GM18502 (cell line): ENCODE measurements around the gene MDM4.
A peak's percentile ranks its signal among the peaks of the same experiment; 100 is the strongest.

Experiments used
- ATAC-seq: cut with Tn5 transposase; IDR thresholded peaks from one replicate; pipeline ENCODE4 v1.9.1; 2021; ENCODE audit warnings: mild to moderate bottlenecking; ENCODE audit not compliant: unreplicated experiment, poor library complexity

The MDM4 gene

DNA sequence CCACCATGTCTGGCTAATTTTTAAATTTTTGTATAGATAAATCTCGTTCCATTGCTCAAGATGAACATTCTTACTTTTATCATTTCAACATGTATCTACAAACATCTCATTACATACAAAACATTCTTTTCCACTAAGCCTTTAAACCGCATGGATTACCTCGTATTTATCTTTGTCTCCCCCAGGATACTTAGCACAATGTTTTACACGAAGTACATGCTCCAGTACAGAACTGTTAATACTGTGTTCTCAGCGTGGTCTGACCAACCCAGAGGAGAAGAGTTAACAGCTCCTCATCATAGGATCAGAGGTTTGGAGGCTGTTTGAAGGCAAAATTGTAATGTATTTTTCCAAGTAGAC lies 29.0 kb upstream of the MDM4 start:
- ATAC-seq: no peak

DNA sequence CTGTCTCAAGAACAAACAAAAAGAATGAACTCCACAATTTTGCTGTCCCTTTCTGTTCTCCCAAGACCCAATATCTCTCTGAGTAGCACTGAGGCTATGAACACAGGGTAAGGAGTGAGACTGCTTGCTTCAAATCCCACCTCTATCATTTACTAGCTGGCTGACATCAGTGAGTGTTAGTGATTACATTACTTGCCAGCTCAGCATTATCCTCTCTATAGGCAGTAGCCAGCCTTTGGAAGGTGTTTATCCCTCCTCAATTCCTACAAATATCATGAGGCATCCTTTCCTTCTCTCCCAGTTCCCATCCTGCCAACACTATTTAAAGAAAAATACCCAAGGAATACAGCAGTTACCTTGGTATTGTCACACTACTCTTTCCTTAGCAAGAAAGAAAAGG lies 24.6 kb upstream of the MDM4 start:
- no peak for ATAC-seq

DNA sequence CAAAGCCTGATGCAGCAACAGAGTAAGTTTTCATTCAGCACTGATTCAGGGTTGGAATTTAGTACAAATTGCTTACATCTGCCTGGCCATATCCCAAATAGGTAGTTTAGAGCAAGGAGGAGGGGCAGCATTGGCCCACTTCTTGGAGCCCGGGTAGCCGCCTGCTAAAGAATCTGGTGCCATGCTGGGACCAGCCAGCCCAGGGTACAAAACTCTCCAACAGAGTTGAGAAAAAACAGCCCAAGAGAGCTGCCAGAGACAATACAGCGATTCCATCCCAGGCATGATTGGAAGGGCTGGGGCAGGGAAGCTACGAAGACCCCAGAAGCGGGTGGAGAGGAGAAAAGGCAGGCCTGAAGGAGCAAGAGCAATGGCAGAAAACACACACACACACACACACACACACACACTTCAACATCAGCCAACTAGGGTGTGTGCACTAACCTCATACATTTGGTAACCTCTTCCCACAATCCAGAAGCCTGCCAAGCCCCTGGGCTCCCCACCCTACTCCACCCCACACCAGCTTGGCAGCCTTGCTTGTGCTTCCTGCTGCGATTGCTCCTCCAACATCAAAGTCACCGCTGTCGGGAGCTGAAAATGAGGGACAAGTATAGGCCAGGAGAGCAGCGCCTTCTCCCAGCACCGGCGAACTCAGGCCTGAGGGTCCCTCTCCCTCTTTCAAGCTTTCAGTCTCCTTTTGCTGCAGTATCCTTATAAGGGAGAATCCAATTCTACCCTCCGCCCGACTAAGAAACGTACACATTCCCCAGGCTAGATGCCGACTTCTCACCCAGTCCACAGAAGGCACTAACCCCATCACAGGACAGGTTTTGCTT lies 22.8 kb upstream of the MDM4 start:
- no peak for ATAC-seq

- ATAC-seq: peak; percentile 35
Measured at GRCh38 chr1:204493984-204494280, 22.3 kb upstream of the MDM4 start.

DNA sequence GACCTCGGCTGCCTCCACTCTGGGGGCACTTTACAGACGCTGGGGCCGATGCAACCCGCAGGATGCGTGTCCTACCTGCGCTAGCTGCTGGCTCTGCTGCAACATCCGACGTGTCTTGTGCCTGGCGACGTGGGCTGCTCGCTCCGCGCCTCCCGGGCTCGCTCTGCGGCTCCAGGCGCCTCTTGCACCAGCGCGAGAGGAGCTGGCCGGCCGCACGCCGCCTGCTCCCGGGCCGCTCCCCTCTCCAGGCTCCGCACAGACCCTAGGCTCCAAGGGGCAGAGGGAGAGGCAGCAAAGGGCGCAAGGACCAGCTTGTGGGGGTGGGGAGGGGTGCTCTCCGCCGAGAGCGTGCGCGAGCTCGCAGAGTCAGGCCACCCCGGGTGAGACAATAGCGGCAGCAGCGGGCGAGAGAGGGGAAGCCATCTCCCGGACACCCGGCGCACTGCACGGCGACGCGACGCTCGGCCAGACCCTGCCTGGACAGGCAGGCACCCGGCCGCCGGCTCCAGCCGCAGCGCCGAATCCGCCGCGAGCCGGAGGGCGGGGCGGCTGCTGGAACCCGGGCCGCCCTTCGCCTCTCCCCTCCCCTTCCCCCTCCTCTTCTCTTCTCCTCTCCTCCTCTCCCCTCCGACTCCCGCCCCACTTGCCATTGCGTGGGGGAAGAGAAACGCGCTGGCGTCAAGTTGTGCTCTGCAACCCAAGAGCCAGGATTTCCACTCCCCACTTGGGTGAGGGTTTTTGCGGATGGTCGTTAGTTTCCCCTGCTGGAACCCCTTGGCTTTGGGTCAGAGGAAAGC lies 21.7 kb upstream of the MDM4 start, which contains the start of gene PIK3C2B:
PIK3C2B (minus strand) TSS at position 525 of the 797 bp plus-strand sequence. CDS start 25,003 bp downstream, outside the sequence.
- peak; percentile 79 for ATAC-seq

- peak; percentile 35 for ATAC-seq
Measured at GRCh38 chr1:204495078-204495753, 21.0 kb upstream of the MDM4 start.

DNA sequence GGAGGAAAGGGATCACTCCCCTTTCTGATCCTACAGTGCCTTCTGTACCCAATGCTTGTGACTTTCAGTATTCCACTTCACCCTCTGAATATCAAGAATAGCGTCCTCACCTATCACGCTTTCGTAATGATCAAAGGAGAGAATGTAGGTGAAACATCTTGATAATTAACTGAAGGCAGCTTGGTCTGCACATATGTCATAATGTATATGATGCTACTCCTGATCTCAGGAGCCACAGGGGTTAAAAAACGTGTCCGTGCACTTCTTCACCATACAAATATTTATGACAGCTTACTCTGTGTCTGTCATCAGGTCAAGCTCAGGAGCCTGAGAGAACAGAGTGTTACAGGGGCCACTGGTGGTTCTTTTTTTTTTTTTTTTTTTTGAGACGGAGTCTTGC lies 20.4 kb upstream of the MDM4 start:
- ATAC-seq: no peak

GRCh38 chr1:204498981-204499380 lies 17.2 kb upstream of the MDM4 start:
- ATAC-seq: no peak

DNA sequence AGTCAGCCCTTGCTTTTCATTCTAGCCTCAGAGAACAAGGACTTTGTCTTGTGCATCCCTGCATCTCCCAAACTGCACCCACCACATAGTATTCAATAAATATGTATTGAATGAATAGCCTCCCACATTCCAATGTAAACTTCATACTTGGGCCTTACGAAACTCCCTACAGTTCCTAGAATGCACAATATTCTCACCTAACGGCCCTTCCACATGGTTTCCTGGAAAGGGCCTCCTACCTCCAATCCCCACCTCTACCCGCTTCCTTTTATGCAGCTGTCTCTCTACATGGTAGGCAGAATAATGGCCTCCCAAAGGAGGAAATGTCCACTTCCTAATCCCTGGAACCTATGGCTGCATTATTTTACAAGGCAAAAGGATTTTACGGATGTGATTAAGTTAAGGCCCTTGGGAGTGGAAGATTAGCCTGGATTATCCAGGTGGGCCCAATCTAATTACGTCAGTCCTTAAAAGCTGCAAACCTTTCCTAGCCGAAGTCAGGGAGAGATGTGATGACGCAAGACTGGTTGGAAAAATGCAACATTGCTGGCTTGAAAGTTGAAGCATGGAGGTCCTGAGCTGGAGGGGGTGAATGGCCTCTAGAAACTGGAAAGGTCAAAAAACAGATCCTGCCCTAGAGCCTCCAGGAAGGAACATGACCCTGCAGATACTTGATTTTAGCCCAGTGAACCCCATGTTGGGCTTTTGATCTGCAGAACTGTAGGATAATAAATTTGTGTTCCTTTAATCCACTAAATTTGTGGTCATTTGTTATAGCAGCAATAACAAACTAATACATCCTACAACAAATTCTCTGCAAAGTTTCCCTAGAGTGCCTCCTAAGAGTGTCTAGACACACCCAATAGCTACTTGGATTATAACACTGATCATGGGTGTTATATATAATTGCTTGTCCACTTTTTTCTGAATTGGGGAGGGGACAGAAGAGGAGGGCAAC lies 16.4 kb upstream of the MDM4 start:
- ATAC-seq: no peak

- no peak for ATAC-seq
Measured at GRCh38 chr1:204502241-204502640, 14.0 kb upstream of the MDM4 start.

- no peak for ATAC-seq
Measured at GRCh38 chr1:204503122-204503912, 12.9 kb upstream of the MDM4 start.

GRCh38 chr1:204503913-204504519 lies 12.2 kb upstream of the MDM4 start:
- ATAC-seq: no peak

- ATAC-seq: no peak
Measured at GRCh38 chr1:204505674-204506200, 10.5 kb upstream of the MDM4 start.

DNA sequence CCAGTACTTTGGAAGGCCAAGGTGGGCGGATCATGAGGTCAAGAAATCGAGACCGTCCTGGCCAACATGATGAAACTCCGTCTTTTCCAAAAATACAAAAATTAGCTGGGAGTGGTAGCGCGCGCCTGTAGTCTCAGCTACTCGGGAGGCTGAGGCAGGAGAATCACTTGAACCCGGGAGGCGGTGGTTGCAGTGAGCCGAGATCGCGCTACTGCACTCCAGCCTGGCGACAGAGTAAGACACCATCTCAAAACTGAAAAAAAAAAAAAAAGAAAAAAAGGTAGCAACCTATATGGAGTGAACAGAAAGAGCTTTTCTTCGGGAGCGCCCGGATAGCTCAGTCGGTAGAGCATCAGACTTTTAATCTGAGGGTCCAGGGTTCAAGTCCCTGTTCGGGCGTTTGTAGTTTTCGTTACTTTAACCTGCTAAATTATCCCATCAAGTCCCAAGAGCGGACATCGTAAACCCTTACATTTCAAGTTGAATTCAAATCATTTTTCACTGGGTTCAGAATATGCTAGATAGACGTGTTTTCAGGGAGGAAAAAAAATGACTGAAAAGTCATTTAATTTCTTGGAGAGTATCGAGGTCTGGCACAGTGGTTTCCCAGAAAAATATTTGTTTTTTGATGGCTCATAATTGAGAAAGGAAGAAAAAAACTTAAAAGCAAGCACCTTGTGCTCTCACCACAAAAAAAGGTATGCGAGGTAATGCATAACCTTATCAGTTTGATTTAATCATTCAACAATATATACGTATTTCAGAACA lies 9.8 kb upstream of the MDM4 start:
- peak; percentile 72 for ATAC-seq

GRCh38 chr1:204506969-204507316 lies 9.3 kb upstream of the MDM4 start:
- peak; percentile 70 for ATAC-seq

DNA sequence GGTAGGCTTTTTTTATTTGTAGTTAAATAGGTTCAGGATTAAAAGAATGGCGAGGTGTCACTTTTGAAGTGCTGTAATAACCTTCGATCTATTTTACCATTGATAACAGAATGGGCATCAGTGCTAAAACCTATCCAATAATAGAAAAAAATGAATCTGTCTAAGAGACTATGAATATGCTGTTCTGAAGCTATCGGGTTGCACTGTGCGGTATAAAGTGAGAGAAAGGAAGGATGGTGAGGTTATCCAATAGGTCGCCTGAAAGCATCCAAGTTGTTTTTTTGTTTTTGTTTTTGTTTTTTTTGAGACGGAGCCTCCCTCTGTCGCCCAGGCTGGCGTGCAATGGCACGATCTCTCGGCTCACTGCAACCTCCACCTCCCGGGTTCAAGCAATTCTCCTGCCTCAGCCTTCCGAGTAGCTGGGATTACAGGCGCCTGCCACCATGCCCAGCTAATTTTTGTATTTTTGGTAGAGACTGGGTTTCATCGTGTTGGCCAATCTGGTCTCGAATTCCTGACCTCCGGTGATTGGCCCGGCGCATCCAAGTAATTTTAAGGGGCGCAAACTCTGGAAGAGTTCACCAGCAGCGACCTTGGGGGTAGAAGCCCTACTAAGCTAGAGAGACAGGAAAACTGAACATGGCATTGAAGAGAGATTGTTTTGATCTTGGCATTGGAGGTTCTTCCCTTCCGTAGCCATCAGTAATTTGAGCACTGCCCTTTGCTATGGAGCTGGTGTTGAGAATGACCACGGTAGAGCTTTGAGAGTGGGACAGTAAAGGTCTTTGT lies 8.7 kb upstream of the MDM4 start:
- no peak for ATAC-seq

- no peak for ATAC-seq
Measured at GRCh38 chr1:204509186-204509635, 7.0 kb upstream of the MDM4 start.
